OCI-LY7 (cell line): ENCODE results near the gene TAF4. TPM values are rescaled to one million over a fixed set of nuclear protein-coding genes. Genes with fewer than 3 reads are reported as not detected.
A peak's percentile ranks its signal among the peaks of the same experiment; 100 is the strongest.

Experiments
- BruUV-seq: library from RNA; stranded (reverse); fragments of 400-500 nt; replicated peaks from 2 replicates; lab custom pipeline; 2021; lab: Mats Ljungman, UMichigan
- CTCF ChIA-PET: fragments of 300-600 bp; sonication (Branson Sonifier 250); formaldehyde crosslinking; loops from one replicate; lab custom pipeline; 2022; ENCODE audit warnings: antibody characterized with exemption; ENCODE audit not compliant: unreplicated experiment; lab: Charles Lee
- POLR2A ChIA-PET: fragments of 300-600 bp; sonication (Branson Sonifier 250); formaldehyde crosslinking; loops from one replicate; lab custom pipeline; 2022; ENCODE audit warnings: antibody characterized with exemption; lab: Charles Lee
- DNase-seq: peaks from one replicate; pipeline ENCODE4 v3.0.0-alpha.2; 2015; ENCODE audit warnings: low spot score
- H2AFZ ChIP-seq: fragments of 200-600 bp; sonication (generic), shearing (Covaris generic); 2 replicates; pipeline ENCODE4 v1.6.1; 2014; ENCODE audit warnings: mild to moderate bottlenecking, antibody characterized with exemption, low read length, moderate library complexity
- H3K27ac ChIP-seq: fragments of 200-600 bp; sonication (generic); 2 replicates; pipeline ENCODE4 v1.5.1; 2014; ENCODE audit warnings: mixed run types, low read depth, mild to moderate bottlenecking, moderate library complexity, low read length, inconsistent platforms; ENCODE audit not compliant: poor library complexity, severe bottlenecking
- H3K36me3 ChIP-seq: fragments of 200-600 bp; sonication (generic); 2 replicates; pipeline ENCODE4 v1.6.1; 2014; ENCODE audit warnings: mild to moderate bottlenecking, antibody characterized with exemption, low read length, moderate library complexity, mixed read lengths; ENCODE audit not compliant: insufficient read depth
- H3K4me1 ChIP-seq: fragments of 200-600 bp; sonication (generic); 2 replicates; pipeline ENCODE4 v1.5.1; 2014; ENCODE audit warnings: mild to moderate bottlenecking, low read length; ENCODE audit not compliant: insufficient read depth, poor library complexity, severe bottlenecking
- H3K4me2 ChIP-seq: fragments of 200-600 bp; sonication (generic); 2 replicates; pipeline ENCODE4 v1.6.1; 2014; ENCODE audit warnings: mild to moderate bottlenecking, low read length
- H3K4me3 ChIP-seq: fragments of 200-600 bp; sonication (generic); 2 replicates; pipeline ENCODE4 v1.5.1; 2014; ENCODE audit warnings: mild to moderate bottlenecking, low read depth, low read length; ENCODE audit not compliant: poor library complexity, severe bottlenecking
- H3K79me2 ChIP-seq: fragments of 200-600 bp; sonication (generic); 2 replicates; pipeline ENCODE4 v1.6.1; 2016; ENCODE audit warnings: low read depth, mild to moderate bottlenecking, low read length, moderate library complexity, mixed read lengths; ENCODE audit not compliant: insufficient read depth
- H3K9me2 ChIP-seq: fragments of 200-600 bp; sonication (generic); 2 replicates; pipeline ENCODE4 v1.6.1; 2016; ENCODE audit warnings: mild to moderate bottlenecking, low read length, mixed read lengths; ENCODE audit not compliant: insufficient read depth
- H3K9me3 ChIP-seq: fragments of 200-600 bp; sonication (generic); 2 replicates; pipeline ENCODE4 v1.6.1; 2014; ENCODE audit warnings: mild to moderate bottlenecking, mixed run types, low read length, mixed read lengths
- H4K20me1 ChIP-seq: fragments of 200-600 bp; sonication (generic); 2 replicates; pipeline ENCODE4 v1.6.1; 2014; ENCODE audit warnings: mild to moderate bottlenecking, antibody characterized with exemption, low read length, moderate library complexity, mixed read lengths; ENCODE audit not compliant: insufficient read depth
- CTCF ChIP-seq: fragments of 200-600 bp; sonication (generic); conservative IDR thresholded peaks from 2 replicates; pipeline ENCODE4 v1.5.1; 2014; ENCODE audit warnings: mild to moderate bottlenecking, antibody characterized with exemption, low read length, moderate library complexity, mixed read lengths
- EZH2phosphoT487 ChIP-seq: fragments of 200-600 bp; sonication (generic); IDR thresholded peaks from 2 replicates; pipeline ENCODE4 v1.6.1; 2018; ENCODE audit warnings: low read depth, borderline replicate concordance, mild to moderate bottlenecking, mixed run types, antibody characterized with exemption, low read length, moderate library complexity, mixed read lengths
- intact Hi-C: fragments of 100-400 bp; cut with micrococcal nuclease; formaldehyde crosslinking; loops from one replicate; pipeline ENCODE4 v1.10.0; 2022; ENCODE audit not compliant: unreplicated experiment
- total RNA-seq, 2 experiments: library from RNA; depleted of rRNA in 1 of 2; stranded (reverse); fragments of >200 nt in 1 of 2; shearing (Covaris generic) in 1 of 2; gene quantifications; 2 replicates each; pipeline ENCODE4 v1.2.3, GENCODE V29; 2014 to 2022

Gene TAF4
- total RNA-seq, 2 experiments from 2014 or later: 11.2 to 38.9 TPM

- no peak overlapping the region for H3K4me3 ChIP-seq
- no peaks in the 10 kb centered on the region for H3K9me2 ChIP-seq
- peak; percentile 76 for DNase-seq
- no peak overlapping the region for H2AFZ ChIP-seq
- no peaks in the 10 kb centered on the region for H4K20me1 ChIP-seq
- no peak overlapping the region for H3K27ac ChIP-seq
- ChIA-PET CTCF (no interaction called here), POLR2A (no interaction called here)
- TF ChIP-seq CTCF: peak; percentile 95
- no peak for TF ChIP-seq EZH2phosphoT487
- H3K4me2 ChIP-seq: no peak overlapping the region
- no peaks in the 10 kb centered on the region for H3K9me3 ChIP-seq
- H3K79me2 ChIP-seq: no peaks in the 10 kb centered on the region
- no TSS peak for BruUV-seq
- no peaks in the 10 kb centered on the region for H3K4me1 ChIP-seq
- H3K36me3 ChIP-seq: peaks cover 32% of the 10 kb centered on the region
- intact Hi-C loops: loop anchor here (1.0 to 2.0 kb wide), 2 partner anchors 156 to 176 kb away; no protein-coding TSS in a partner anchor
Observed at GRCh38 chr20:61980647-61981583, 84.8 kb downstream of the TAF4 start.

- TF ChIP-seq EZH2phosphoT487 (no peak), CTCF (no peak)
- Histone ChIP-seq H3K27ac (no peak overlapping the region), H3K4me2 (no peak overlapping the region), H2AFZ (no peak overlapping the region), H3K9me3 (no peaks in the 10 kb centered on the region), H3K79me2 (no peaks in the 10 kb centered on the region), H3K36me3 (peaks cover 26% of the 10 kb centered on the region), H4K20me1 (no peaks in the 10 kb centered on the region), H3K4me3 (no peak overlapping the region), H3K4me1 (no peaks in the 10 kb centered on the region), H3K9me2 (no peaks in the 10 kb centered on the region)
- ChIA-PET CTCF (no interaction called here), POLR2A (no interaction called here)
- DNase-seq: no peak
- intact Hi-C loops: loop anchor here (2.0 kb wide), 1 partner anchor 157 kb away; no protein-coding TSS in a partner anchor
- BruUV-seq: no TSS peak
Observed at GRCh38 chr20:61979701-61980635, 85.7 kb downstream of the TAF4 start.
